IMR-90 (cell line): ENCODE results near the gene CELF5. TPM values are rescaled to one million over a fixed set of nuclear protein-coding genes. Genes with fewer than 3 reads are reported as not detected.

Experiments
- ATAC-seq: fragments of 200-7000 bp; cut with Tn5 transposase; 2 replicates; pipeline ENCODE4 v1.9.1; 2020; ENCODE audit warnings: low read depth, mild to moderate bottlenecking, moderate library complexity
- BruUV-seq: library from RNA; stranded (reverse); fragments of 400-500 nt; replicated peaks from 2 replicates; lab custom pipeline; 2021; lab: Mats Ljungman, UMichigan
- CTCF ChIA-PET: fragments of 300-600 bp; formaldehyde crosslinking; extraction: SDS; loops from one replicate; lab custom pipeline; 2021; ENCODE audit warnings: antibody characterized with exemption; lab: Yijun Ruan, JAX
- POLR2A ChIA-PET: fragments of 300-600 bp; sonication (Branson Sonifier 250); formaldehyde crosslinking; loops from one replicate; lab custom pipeline; 2022; ENCODE audit warnings: antibody characterized with exemption; ENCODE audit not compliant: unreplicated experiment; lab: Charles Lee
- DNase-seq: peaks from one replicate; pipeline ENCODE4 v3.0.0; 2013
- H2AFZ ChIP-seq: replicated peaks from 2 replicates; pipeline ENCODE3; 2013; ENCODE audit warnings: low read length, mild to moderate bottlenecking; ENCODE audit not compliant: poor library complexity
- H2AK5ac ChIP-seq: 2 replicates; pipeline ENCODE4 v1.6.1; 2013; ENCODE audit warnings: low read depth, low read length, inconsistent platforms
- H2AK9ac ChIP-seq: replicated peaks from 2 replicates; pipeline ENCODE3; 2013; ENCODE audit warnings: mild to moderate bottlenecking, low read depth, low read length, moderate library complexity; ENCODE audit not compliant: poor library complexity
- H2BK120ac ChIP-seq: 2 replicates; pipeline ENCODE4 v1.6.1; 2013; ENCODE audit warnings: low read depth, low read length, inconsistent platforms
- H2BK15ac ChIP-seq: 3 replicates; pipeline ENCODE4 v1.6.1; 2013; ENCODE audit warnings: low read depth, low read length, inconsistent platforms
- H2BK20ac ChIP-seq: 2 replicates; pipeline ENCODE4 v1.6.1; 2013; ENCODE audit warnings: low read depth, mild to moderate bottlenecking, inconsistent platforms, low read length, moderate library complexity
- H2BK5ac ChIP-seq: 2 replicates; pipeline ENCODE4 v1.6.1; 2013; ENCODE audit warnings: mild to moderate bottlenecking, low read depth, low read length, inconsistent platforms; ENCODE audit not compliant: poor library complexity, severe bottlenecking
- H3K14ac ChIP-seq: replicated peaks from 2 replicates; pipeline ENCODE4 v1.6.1; 2013; ENCODE audit warnings: low read depth, low read length, inconsistent platforms
- H3K18ac ChIP-seq: 2 replicates; pipeline ENCODE4 v1.6.1; 2013; ENCODE audit warnings: low read depth, low read length, control low read depth
- H3K23ac ChIP-seq: 2 replicates; pipeline ENCODE4 v1.6.1; 2013; ENCODE audit warnings: low read depth, low read length, inconsistent platforms
- H3K27ac ChIP-seq: 2 replicates; pipeline ENCODE4 v1.5.1; 2013; ENCODE audit warnings: mild to moderate bottlenecking, control low read depth, low read length; ENCODE audit not compliant: insufficient read depth
- H3K27me3 ChIP-seq: 2 replicates; pipeline ENCODE4 v1.6.1; 2013; ENCODE audit warnings: low read length; ENCODE audit not compliant: control insufficient read depth, insufficient read depth
- H3K36me3 ChIP-seq: 2 replicates; pipeline ENCODE4 v1.6.1; 2013; ENCODE audit warnings: low read length, mixed read lengths; ENCODE audit not compliant: control insufficient read depth, insufficient read depth
- H3K4ac ChIP-seq: 2 replicates; pipeline ENCODE4 v1.6.1; 2013; ENCODE audit warnings: low read depth, low read length, inconsistent platforms
- H3K4me1 ChIP-seq: 2 replicates; pipeline ENCODE4 v1.6.1; 2013; ENCODE audit warnings: low read length, mixed read lengths; ENCODE audit not compliant: control insufficient read depth, insufficient read depth
- H3K4me2 ChIP-seq: 2 replicates; pipeline ENCODE4 v1.6.1; 2013; ENCODE audit warnings: low read depth, mild to moderate bottlenecking, control low read depth, low read length, moderate library complexity
- H3K4me3 ChIP-seq: 2 replicates; pipeline ENCODE4 v1.5.1; 2013; ENCODE audit warnings: low read depth, mild to moderate bottlenecking, control low read depth, low read length, moderate library complexity; ENCODE audit not compliant: insufficient read depth
- H3K56ac ChIP-seq: 2 replicates; pipeline ENCODE4 v1.6.1; 2013; ENCODE audit warnings: low read length, inconsistent platforms; ENCODE audit not compliant: insufficient read depth; ENCODE audit errors: extremely low read depth
- H3K79me1 ChIP-seq, 2 experiments: 2 replicates each; pipeline ENCODE4 v1.6.1; 2013; ENCODE audit warnings: low read length in 2 of 2, inconsistent platforms in 1 of 2, low read depth in 1 of 2
- H3K9ac ChIP-seq: 2 replicates; pipeline ENCODE4 v1.6.1; 2013; ENCODE audit warnings: low read depth, low read length, control low read depth
- H3K9me1 ChIP-seq: 2 replicates; pipeline ENCODE4 v1.6.1; 2013; ENCODE audit warnings: low read length, inconsistent platforms; ENCODE audit not compliant: insufficient read depth
- H3K9me3 ChIP-seq: 2 replicates; pipeline ENCODE4 v1.6.1; 2013; ENCODE audit warnings: low read length; ENCODE audit not compliant: control insufficient read depth, insufficient read depth
- H4K20me1 ChIP-seq: 2 replicates; pipeline ENCODE4 v1.6.1; 2013; ENCODE audit warnings: low read length, inconsistent platforms; ENCODE audit not compliant: insufficient read depth
- H4K5ac ChIP-seq: 2 replicates; pipeline ENCODE4 v1.6.1; 2013; ENCODE audit warnings: mild to moderate bottlenecking, low read depth, low read length, control low read depth
- H4K8ac ChIP-seq, 2 experiments: 2 replicates each; pipeline ENCODE4 v1.6.1; 2013; ENCODE audit warnings: low read depth in 2 of 2, low read length in 2 of 2, control low read depth in 1 of 2, inconsistent platforms in 1 of 2
- H4K91ac ChIP-seq: 2 replicates; pipeline ENCODE4 v1.6.1; 2013; ENCODE audit warnings: low read depth, low read length, inconsistent platforms; ENCODE audit not compliant: insufficient read depth
- CHD1 ChIP-seq: IDR thresholded peaks from 2 replicates; pipeline ENCODE4 v1.6.1; 2012; ENCODE audit warnings: low read depth, low read length, improper control_type of control experiment
- FOS ChIP-seq: fragments of 150-350 bp; IDR thresholded peaks from 2 replicates; pipeline ENCODE4 v1.6.1; 2016; ENCODE audit warnings: low read depth, low read length
- MAZ ChIP-seq: IDR thresholded peaks from 2 replicates; pipeline ENCODE4 v1.6.1; 2012; ENCODE audit warnings: low read depth, mild to moderate bottlenecking, low read length, improper control_type of control experiment, moderate library complexity, borderline replicate concordance
- MXI1 ChIP-seq: IDR thresholded peaks from 2 replicates; pipeline ENCODE4 v1.6.1; 2012; ENCODE audit warnings: low read depth, mild to moderate bottlenecking, low read length, moderate library complexity, borderline replicate concordance
- NFE2L2 ChIP-seq: fragments of 150-350 bp; IDR thresholded peaks from 2 replicates; pipeline ENCODE4 v1.6.1; 2016; ENCODE audit warnings: low read depth, mild to moderate bottlenecking, low read length
- POLR2A ChIP-seq: IDR thresholded peaks from 2 replicates; pipeline ENCODE4 v1.6.1; 2012; ENCODE audit warnings: mild to moderate bottlenecking, low read depth, low read length
- RAD21 ChIP-seq: IDR thresholded peaks from 2 replicates; pipeline ENCODE4 v1.6.1; 2012; ENCODE audit warnings: low read length, improper control_type of control experiment
- WGBS, 2 experiments: methylation state at CpG; one replicate each; pipeline versions ENCODE4 v1.1.5 to v1.1.7; 2013; ENCODE audit warnings: missing lambda C conversion rate in 2 of 2; ENCODE audit not compliant: insufficient read length in 1 of 2; ENCODE audit errors: extremely low coverage in 2 of 2; 5-methylcytosine and 5-hydroxymethylcytosine counted together
- dilution Hi-C: fragments of 300-500 bp; cut with HindIII; formaldehyde crosslinking; loops from one replicate; pipeline ENCODE4 v1.14.3; 2018; ENCODE audit warnings: low sequenced_read_pairs; ENCODE audit not compliant: unreplicated experiment
- in situ Hi-C: fragments of 300-500 bp; cut with MboI; formaldehyde crosslinking; loops from 3 replicates; pipeline ENCODE4 v1.14.3; 2019; ENCODE audit warnings: low sequenced_read_pairs, inconsistent platforms, mixed read lengths
- intact Hi-C: fragments of 100-400 bp; cut with micrococcal nuclease; formaldehyde crosslinking; loops from 2 replicates; pipeline ENCODE4 v1.10.0; 2022
- polyA plus RNA-seq, 3 experiments: library from polyadenylated mRNA; depleted of rRNA; stranded (reverse); fragments of >200 nt; gene quantifications; 2 replicates each; pipeline ENCODE4 v1.2.3, GENCODE V29; 2012; ENCODE audit warnings: low replicate concordance in 1 of 3
- total RNA-seq: library from RNA; depleted of rRNA; stranded (reverse); fragments of >200 nt; gene quantifications from 2 replicates; pipeline ENCODE4 v1.2.3, GENCODE V29; 2012

CELF5 gene
- total and polyA plus RNA-seq, 2 of the 4 experiments (the other 2 are of a cell fraction), result 0.02 TPM; not detected in 1

DNA sequence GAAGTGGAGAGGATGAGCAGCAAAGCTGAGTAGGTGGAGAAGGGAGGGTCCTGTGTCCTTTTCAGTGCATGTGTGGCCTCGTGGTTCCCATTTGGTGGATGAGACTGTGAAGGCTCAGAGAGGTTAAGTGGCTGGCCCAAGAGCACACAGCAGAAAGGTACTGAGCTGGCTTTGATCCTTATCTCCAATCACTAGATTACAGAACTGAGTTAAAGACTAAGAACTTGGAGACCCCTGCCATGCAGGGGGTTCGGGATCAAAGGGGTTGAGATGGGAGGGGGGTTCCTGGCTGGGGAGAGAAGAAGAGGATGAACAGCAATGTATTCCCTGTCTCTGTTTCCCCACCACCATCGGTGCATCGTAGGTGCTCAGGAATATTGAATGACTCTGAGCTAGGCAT, 11.8 kb downstream of the CELF5 start:
- CTCF ChIA-PET, result no interaction called here
- ATAC-seq, result no peak
- WGBS, 2 experiments, result no CpG with 5 or more reads among the region's 4 CpGs

More for the DNA sequence above, 11.8 kb downstream of the CELF5 start:
- no peaks in the 10 kb centered on the region for H4K20me1 ChIP-seq
- no TSS peak for BruUV-seq
- H3K56ac ChIP-seq, result no peak overlapping the region
- in situ Hi-C loops (no loop called here), intact Hi-C loops (no loop called here), dilution Hi-C loops (no loop called here)
- no peaks in the 10 kb centered on the region for H3K36me3 ChIP-seq
- no peak overlapping the region for H4K8ac ChIP-seq
- DNase-seq, result no peak
- H3K9me1 ChIP-seq, result no peaks in the 10 kb centered on the region
- H3K4me1 ChIP-seq, result no peaks in the 10 kb centered on the region
- no peak overlapping the region for H4K91ac ChIP-seq
- POLR2A ChIA-PET, result no interaction called here
- no peak overlapping the region for H2AFZ ChIP-seq
- H3K14ac ChIP-seq, result no peak overlapping the region
- no peak overlapping the region for H2BK5ac ChIP-seq
- no peak overlapping the region for H2BK15ac ChIP-seq
- TF ChIP-seq CHD1, result no peak
- no peak for TF ChIP-seq NFE2L2
- TF ChIP-seq RAD21, result no peak
- TF ChIP-seq POLR2A, result no peak
- TF ChIP-seq MAZ, result no peak
- no peak for TF ChIP-seq MXI1
- TF ChIP-seq FOS, result no peak
- H4K5ac ChIP-seq, result no peak overlapping the region
- no peak overlapping the region for H2BK120ac ChIP-seq
- no peak overlapping the region for H3K27ac ChIP-seq
- no peak overlapping the region for H2BK20ac ChIP-seq
- H3K18ac ChIP-seq, result no peak overlapping the region
- no peaks in the 10 kb centered on the region for H3K79me1 ChIP-seq
- no peak overlapping the region for H2AK9ac ChIP-seq
- H2AK5ac ChIP-seq, result no peak overlapping the region
- H3K4ac ChIP-seq, result no peak overlapping the region
- no peak overlapping the region for H3K4me3 ChIP-seq
- no peak overlapping the region for H3K9ac ChIP-seq
- H3K4me2 ChIP-seq, result no peak overlapping the region
- H3K9me3 ChIP-seq, result no peaks in the 10 kb centered on the region
- peaks cover 6% of the 10 kb centered on the region for H3K27me3 ChIP-seq
- no peak overlapping the region for H3K23ac ChIP-seq
